ENCODE measurements around the gene BLVRA.
"Not testable (repeated sequence)": the region's sequence is repeated elsewhere in the genome, so short reads cannot be mapped to it uniquely, and the experiment has no call there.

BLVRA gene
- 15.3 to 19.5 reads per million in 2 donors for total RNA-seq

GRCh38 chr7:43758029-43758821, at the start of gene BLVRA:
BLVRA (plus strand) TSS chr7:43758680; CDS start chr7:43771159, 12,479 bp downstream.
- peak; percentile 49 to 66 (median 52) for DNase-seq

- no peak for DNase-seq
Observed at GRCh38 chr7:43711503-43711902, 47.0 kb upstream of the BLVRA start.

- DNase-seq = not testable (repeated sequence)
Observed at GRCh38 chr7:43715966-43716365, 42.5 kb upstream of the BLVRA start.

- no peak for DNase-seq
Observed at GRCh38 chr7:43716598-43716997, 41.9 kb upstream of the BLVRA start.

- DNase-seq = peak in 2 of 5 experiments; percentile 22 to 58
Observed at GRCh38 chr7:43721193-43721806, 37.2 kb upstream of the BLVRA start.

- DNase-seq = no peak
Observed at GRCh38 chr7:43723007-43723341, 35.5 kb upstream of the BLVRA start.

GRCh38 chr7:43725251-43725650, 33.2 kb upstream of the BLVRA start:
- DNase-seq = no peak

GRCh38 chr7:43726466-43726865, 32.0 kb upstream of the BLVRA start:
- no peak for DNase-seq

- no peak for DNase-seq
Observed at GRCh38 chr7:43727003-43727402, 31.5 kb upstream of the BLVRA start.

GRCh38 chr7:43727494-43727893, 31.0 kb upstream of the BLVRA start:
- no peak for DNase-seq

GRCh38 chr7:43729214-43729923, 29.1 kb upstream of the BLVRA start, which contains the start of gene COA1:
COA1 (minus strand) TSS chr7:43729523; CDS start chr7:43648614, 80,909 bp downstream.
- peak; percentile 50 to 91 (median 71) for DNase-seq

- no peak for DNase-seq
Observed at GRCh38 chr7:43729924-43730248, 28.6 kb upstream of the BLVRA start.

GRCh38 chr7:43731494-43731893, 27.0 kb upstream of the BLVRA start:
- not testable (repeated sequence) for DNase-seq

GRCh38 chr7:43734575-43735332, 23.7 kb upstream of the BLVRA start:
- DNase-seq = peak in 1 of 5 experiments; percentile 40

- DNase-seq = no peak
Observed at GRCh38 chr7:43735403-43735801, 23.1 kb upstream of the BLVRA start.

- peak in 1 of 5 experiments; percentile 24 for DNase-seq
Observed at GRCh38 chr7:43735802-43736603, 22.5 kb upstream of the BLVRA start.

- DNase-seq = no peak
Observed at GRCh38 chr7:43737467-43738127, 20.9 kb upstream of the BLVRA start.

GRCh38 chr7:43742692-43743091, 15.8 kb upstream of the BLVRA start:
- DNase-seq = no peak

GRCh38 chr7:43747328-43748105, 11.0 kb upstream of the BLVRA start:
- DNase-seq = no peak

- DNase-seq = no peak
Observed at GRCh38 chr7:43749383-43749940, 9.0 kb upstream of the BLVRA start.
